GM21447 (cell line): ENCODE results near the gene B3GNT9.
"Not testable (repeated sequence)": the region's sequence is repeated elsewhere in the genome, so short reads cannot be mapped to it uniquely, and the experiment has no call there.

ENCODE experiments used
- ATAC-seq: cut with Tn5 transposase; IDR thresholded peaks from one replicate; pipeline ENCODE4 v1.9.1; 2021; ENCODE audit not compliant: unreplicated experiment

Gene B3GNT9

GRCh38 chr16:67151431-67152097 lies 766 bp upstream of the B3GNT9 start:
- ATAC-seq = no peak

DNA sequence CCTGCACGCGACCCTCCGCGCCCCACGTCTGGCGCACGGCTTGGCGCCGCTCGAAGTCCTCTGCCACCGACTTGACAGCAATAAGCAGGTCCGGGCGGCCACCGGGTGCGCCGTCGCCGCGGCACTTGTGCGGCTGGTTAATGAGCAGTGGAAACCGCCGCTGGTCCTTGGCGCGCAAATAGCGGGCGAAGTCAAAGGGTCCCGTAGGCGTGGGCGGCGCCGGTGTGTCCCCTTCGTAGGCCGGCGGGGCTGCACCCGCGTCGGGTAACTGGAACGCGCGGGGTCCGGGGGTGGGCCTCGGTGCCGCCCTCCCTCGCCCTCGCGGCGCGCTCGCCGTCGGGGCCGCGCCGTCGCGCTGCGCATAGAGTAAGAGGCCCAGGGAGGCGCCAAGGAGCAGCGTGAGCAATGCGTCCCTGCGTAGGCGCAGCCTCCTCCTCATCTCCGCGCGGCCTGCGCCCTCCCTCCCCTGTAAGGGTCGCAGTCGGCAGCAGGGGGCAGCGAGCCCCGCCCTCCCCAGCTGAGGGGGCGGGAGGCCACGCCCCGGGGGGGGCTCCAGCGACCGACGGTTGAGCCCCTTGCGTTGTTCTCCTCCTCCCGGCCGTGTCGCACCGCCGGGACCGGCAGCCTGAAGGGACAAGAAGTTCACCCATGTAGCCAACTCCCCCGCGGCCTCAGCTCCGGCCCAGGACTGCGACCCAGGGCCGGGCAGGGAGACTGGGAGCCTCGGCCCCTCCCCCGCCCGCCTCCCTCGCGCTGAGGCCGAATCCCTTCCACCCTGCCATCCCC lies 558 bp downstream of the B3GNT9 start:
- peak; percentile 27 for ATAC-seq

DNA sequence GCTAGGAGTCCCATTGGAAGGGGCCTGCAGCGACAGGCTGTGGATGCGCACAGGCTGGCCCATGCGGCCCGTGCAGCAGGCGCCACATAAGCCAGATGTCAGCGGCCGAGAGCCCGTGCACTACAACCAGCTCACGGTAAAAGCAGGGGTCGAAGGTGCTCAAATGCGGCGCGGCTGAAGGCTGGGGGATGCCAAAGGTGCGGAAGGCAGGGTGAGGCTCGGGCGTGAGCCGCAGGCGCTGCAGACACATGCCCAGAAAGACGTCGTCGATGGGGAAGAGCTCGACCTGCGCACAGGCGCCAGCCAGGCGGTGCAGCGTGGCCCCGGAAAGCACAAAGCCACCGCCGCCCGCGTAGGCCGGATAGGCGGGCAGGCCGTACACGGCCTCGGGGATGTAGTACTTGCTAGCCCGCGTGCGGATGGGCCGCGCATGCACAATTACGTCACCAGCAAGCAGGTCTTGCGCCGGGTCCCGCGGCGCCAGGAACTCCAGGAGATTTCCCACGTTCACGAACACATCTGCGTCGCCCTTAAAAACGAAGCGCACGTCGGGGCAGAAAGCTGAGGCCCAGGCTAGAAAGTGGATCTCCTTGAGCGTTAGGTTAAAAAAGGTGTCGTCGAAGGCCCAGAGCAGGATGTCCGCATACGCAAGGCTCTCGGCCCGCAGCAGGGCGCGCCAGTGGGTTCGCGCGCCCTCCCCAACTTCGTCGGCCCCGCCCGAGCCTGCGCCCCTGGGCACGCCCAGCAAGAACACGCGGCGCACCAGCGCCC lies 1.3 kb downstream of the B3GNT9 start:
- ATAC-seq = no peak

GRCh38 chr16:67148656-67149275 lies 2.0 kb downstream of the B3GNT9 start:
- no peak for ATAC-seq

DNA sequence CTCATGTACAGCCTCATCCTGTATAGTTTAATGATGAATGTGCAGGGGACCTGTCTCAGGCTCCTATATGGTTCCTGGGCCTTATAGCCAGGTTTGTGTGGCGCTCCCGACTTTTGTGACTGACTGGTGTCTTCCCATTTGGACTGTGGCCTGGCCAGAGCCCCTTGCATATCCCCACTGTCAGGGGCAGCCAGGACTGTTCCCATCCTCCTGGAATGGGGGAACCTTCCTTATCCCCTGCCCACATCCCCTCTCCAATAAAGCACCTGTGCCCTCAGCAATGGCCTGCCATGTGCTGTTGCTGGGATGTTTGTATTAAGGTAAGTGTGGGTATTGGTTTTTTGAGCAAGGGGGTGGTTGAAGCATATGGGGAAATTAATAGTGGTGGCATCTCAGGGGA lies 2.6 kb downstream of the B3GNT9 start:
- ATAC-seq = no peak

DNA sequence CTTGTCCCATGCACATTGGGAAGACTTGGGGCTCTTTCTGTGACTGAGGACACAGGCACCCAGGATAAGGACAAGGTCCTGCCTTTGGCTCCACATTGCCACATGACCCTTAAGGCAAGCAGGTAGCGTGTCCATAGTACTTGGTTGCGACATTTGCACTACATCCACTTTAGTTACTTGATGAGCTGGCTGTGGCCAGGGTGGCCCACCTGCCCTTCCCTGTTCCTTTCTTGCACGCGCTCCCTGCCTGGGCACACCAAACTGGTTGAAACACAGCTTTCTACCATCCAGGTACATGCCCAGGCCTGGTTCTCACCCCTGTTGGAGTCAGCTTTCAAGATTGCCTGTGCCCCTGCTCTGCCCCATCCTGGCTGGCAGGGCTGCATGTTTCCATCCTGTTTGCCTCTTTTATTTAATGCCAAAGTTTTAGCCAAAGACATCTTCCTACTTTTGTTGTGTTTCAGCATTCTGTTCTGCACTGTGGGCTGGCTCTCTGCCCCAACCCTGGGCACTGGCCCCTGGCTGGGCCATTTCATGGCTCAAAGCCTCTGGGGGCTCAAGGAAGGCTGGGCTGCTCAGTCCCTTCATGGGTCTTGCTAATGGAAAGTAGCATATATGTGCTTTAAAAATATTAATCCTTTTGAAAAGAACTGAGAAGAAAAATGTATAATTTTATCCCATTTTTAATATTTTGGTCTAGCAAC lies 3.2 kb downstream of the B3GNT9 start:
- ATAC-seq = no peak

DNA sequence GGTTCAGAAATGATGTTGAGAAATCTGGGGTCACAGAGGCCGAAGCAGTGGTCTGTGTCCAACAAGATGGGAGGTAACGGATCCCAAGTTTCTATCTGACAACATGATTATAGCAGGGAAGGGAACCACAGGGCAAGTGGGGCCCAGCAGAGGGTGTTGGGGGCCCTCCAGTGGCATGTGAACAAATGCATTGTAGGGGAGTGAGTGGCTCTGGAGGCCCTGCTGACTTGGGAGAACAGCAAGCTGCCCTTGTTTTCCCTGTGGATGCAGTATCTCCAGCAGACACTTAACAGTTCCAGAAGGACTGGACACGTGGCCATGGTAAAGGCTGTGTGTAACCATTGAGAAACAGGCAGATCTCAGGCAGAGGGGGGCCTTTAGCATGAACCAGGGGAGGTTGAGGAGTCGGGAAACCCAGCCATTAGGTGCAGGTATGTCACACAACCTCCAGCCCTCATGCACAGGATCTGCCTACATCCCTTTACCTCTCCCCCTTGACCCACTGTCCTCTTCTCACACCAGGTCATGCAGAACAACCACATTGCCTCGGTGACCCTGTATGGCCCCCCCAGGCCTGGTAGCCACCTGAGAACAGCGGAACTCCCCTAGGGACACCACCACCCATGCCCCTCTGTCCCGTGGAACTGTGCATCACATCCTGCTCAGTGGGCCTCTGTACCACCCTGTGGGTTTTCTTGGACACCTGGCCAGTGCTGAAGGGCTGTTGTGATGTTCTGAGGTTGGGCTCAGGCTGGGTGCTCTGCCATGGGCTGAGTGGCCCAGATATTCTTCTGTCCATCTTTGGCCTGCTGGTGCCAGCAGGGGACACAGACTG lies 4.1 kb downstream of the B3GNT9 start:
- no peak for ATAC-seq

GRCh38 chr16:67145746-67146145 lies 5.1 kb downstream of the B3GNT9 start:
- ATAC-seq = no peak

- ATAC-seq = no peak
These were observed 5.9 kb downstream of the B3GNT9 start for GRCh38 chr16:67144943-67145342.

DNA sequence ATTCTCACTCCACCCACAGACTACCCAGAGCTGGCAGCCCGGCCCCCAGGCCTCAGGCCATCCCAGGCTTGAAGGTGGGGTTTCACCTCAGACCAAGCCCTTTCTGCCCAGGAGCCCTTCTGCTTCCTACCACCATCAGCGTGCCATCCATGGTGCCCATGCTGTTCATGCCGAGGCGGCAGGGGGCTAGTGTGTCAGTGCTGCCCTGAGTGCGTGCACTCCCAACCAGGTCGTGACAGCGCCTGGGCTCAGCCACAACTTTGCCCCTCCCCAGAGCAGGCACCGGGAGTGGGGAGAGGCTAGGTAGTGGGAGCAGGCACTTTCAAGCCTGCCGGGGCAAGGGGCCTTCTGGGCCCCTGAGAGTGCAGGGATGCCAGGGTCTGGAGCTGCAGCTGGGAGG lies 8.5 kb downstream of the B3GNT9 start:
- ATAC-seq = no peak

- ATAC-seq = no peak
These were observed 9.4 kb downstream of the B3GNT9 start for GRCh38 chr16:67141391-67141790.

GRCh38 chr16:67137605-67138004 lies 13.2 kb downstream of the B3GNT9 start:
- ATAC-seq = no peak

DNA sequence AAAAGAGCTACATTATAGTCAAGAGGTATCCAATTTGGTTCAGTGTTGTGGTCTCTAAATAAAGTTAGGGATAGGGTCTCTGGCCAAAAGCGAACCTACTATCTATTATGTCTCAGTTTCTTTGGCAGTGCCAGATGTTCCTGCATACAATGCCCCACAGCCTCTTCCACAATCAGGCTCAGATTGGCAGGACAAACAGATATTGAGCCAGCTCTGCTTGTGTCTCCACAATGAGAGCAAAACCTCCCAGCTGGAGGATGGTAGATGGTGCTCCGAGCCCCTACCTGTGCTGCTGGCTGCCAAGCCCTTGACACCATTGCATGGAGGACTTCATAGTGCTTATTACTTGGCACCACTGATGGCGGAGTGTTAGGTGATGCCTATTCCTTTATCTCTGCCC lies 21.4 kb downstream of the B3GNT9 start:
- no peak for ATAC-seq

DNA sequence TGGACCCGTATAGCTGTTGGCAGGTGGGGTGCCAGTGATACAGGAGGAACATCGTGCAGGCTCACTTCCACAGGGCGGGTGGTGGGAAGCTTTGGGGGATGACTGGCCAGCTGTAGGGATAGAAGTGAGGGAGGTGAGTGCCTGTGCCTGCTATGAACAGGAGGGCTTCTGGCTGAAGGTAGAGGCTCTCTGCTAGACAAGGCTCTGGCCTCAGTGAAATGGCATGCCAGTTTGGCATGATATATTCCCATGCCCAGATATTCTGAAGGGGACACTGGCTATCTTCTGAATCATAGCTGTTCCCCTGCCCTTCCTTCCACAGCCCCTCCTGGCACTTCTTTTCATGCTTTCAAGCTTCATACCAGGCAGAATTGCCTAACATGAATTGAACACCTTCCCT lies 21.9 kb downstream of the B3GNT9 start:
- ATAC-seq = no peak

DNA sequence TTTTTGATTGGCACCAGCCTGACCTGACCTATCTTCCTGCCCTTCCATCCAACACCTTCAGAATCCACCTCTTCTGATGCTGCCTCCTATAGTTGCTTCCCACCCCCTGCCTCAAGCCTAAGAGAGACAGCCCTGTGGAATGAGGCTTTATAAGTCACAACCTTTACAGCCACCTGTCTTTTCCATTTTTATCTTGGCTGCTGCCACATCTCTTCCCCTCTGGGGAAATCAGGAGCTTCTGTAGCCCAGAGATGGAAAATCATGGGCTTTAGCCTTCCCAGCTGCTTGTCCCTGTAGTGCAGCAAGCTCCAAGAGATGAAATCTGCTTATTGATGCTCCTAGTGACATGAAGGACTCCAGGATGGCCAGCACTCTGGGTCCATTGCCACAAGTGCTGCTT lies 22.4 kb downstream of the B3GNT9 start:
- no peak for ATAC-seq

DNA sequence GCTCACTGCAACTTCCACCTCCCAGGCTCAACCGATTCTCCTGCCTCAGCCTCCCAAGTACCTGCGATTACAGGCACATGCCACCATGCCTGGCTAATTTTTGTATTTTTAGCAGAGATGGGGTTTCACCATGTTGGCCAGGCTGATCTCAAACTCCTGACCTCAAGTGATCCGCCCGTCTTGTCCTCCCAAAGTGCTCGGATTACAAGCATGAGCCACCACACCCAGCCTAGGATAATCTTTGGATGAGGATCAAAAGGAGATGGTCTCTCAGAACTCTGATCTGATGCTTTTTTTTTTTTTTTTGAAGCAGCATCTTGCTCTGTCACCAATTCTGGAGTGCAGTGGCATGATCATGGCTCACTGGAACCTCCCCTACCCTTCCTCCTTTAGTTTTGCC lies 28.0 kb downstream of the B3GNT9 start:
- not testable (repeated sequence) for ATAC-seq

GRCh38 chr16:67120025-67120424 lies 30.8 kb downstream of the B3GNT9 start:
- ATAC-seq = no peak

DNA sequence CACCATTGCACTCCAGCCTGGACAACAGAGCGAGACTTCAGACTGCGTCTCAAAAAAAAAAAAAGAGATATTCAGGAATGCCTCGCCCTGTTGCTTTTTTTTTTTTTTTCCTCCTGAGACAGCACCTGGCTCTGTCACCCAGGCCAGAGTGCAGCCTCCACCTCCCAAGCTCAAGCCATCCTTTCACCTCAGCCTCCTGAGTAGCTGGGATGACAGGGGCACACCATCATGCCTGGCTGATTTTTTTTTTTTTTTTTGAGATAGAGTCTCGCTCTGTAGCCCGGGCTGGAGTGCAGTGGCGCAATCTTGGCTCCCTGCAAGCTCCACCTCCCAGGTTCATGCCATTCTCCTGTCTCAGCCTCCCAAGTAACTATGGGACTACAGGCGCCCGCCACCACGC lies 33.1 kb downstream of the B3GNT9 start:
- ATAC-seq = no peak

DNA sequence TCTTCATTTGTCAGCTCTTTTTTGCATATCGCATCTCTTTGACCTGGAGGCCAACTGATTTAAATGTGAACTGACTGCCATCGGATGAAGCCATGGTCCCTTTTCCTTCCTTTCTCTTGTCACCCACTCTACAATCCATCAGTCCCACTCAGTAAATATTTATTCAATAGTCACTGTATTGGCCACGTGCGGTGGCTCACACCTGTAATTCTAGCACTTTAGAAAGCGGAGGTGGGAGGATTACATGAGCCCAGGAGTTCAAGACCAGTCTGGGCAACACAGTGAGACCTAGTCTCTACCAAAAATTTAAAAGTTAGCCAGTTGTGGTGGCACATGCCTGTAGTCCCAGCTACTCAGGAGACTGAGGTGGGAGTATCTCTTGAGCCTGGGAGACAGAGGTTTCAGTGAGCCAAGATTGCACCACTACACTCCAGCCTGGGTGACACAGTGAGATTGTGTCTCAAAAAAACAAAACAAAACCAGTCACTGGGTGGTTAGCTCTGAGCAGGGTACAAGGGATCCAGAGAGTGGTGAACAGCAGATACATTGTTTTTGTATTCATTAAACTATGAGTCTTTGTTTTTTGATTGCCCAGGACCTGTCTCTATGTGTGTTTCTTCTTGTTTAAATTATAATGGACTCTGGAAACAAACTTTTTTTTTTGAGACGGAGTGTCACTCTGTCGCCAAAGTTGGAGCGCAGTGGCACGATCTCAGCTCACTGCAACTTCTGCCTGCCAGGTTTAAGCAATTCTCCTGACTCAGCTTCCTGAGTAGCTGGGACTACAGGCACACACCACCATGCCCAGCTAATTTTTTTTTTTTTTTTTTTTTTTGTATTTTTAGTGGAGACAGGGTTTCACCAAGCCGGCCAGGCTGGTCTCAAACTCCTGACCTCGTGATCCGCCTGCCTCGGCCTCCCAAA lies 34.1 kb downstream of the B3GNT9 start:
- no peak for ATAC-seq
